Measurements from ENCODE around the gene FAM118A.
A peak's percentile ranks its signal among the peaks of the same experiment; 100 is the strongest.
"Not testable (repeated sequence)": the region's sequence is repeated elsewhere in the genome, so short reads cannot be mapped to it uniquely, and the experiment has no call there.

Gene FAM118A

DNA sequence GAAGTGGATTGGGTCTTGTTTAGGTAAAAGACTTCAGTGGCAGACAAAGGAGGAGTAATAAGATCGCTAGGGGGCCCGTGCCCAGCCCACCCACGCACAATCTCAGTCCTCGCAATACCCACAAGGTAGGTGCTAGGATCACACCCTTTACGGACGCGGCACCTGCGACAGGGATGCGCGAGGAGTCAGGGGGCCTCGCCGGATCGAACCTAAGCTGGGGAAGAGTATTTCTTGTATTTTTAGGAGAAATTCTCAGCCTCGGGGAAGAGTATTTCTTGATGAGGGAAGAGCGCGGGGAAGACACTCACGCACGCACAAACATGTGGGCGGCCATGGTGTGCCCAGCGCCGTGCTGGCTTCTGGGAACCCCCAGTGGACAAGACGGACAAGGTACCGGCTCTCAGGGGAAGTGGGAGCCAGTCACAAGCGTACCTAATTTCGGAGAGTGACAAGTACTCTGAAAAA, 745 bp upstream of the FAM118A start:
- no peak for DNase-seq (ENCODE audit: low read depth in 2 of 2)

DNA sequence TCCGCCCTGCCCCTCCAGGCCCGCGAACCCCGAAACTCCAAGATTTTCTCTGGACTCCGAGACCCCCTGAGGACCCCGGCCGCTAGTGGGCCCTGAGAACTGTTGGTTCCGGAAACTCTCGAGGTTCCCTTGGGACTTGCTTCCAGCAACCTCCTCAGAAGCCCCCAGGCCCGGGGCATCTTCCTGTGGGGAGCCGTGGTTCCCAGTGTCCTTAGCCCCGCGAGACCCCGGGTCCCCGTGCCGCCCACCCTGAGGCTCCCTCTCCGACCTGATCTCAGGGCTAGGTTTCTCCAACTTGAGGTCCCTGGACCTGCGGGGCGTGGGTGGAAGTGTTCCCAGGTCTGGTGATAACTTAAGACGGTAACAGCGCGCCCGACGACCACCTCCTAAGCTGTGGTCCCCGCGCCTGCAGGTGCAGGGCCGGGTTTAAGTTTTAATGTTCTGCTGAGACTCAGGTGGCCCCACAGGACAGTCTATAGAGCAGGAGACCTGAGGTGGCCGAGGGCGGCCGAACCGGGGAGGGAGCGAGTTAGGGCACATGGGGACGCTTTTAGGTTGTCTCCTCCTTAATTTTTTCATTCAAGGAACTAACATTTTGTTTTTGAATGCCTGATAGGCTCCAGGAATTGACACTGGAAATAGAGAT, 720 bp downstream of the FAM118A start:
- no peak for DNase-seq (ENCODE audit: low read depth in 2 of 2)

DNA sequence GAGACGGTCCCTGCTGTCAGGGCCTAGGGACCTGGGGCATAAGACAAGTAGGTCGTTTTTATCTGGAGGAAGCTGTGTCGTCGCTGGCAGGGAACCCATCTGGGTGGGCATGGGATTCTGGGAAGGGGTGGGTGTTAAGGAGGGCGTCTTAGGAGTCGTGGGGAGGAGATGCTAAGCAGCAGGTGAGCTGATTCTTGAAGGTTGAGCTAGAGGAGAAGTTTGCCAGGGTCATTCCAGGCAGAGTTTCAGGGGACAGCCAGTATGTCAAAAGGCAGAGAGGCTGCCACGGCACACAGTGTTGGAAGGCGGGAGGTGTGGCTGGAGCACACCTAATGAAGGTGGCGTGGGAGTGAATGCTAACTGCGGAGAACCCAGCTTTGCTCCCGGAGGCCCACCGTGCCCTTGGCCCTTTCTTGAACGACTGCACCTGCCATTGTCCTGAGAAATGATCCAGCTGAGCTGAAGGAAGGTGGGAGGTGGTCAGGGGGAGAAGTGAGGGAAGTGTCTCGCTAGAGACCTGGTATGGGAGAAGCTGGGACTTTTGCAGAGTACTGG, 1.3 kb downstream of the FAM118A start:
- no peak for DNase-seq (ENCODE audit: low read depth in 2 of 2)

DNA sequence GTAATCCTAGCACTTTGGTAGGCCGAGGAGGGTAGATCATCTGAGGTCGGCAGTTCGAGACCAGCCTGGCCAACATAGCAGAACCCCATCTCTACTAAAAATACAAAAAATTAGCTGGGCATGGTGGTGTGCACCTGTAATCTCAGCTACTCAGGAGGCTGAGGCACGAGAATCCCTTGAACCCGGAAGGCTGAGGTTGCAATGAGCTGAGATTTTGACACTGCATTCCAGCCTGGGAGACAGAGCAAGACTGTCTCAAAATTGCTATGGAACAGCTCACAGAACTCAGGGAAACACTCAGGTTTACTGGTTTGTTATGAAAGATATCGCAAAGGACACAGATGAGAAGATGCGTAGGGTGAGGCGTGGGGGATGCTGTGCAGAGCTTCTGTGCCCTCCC, 2.7 kb downstream of the FAM118A start:
- DNase-seq (ENCODE audit: low read depth in 2 of 2) = no peak

DNA sequence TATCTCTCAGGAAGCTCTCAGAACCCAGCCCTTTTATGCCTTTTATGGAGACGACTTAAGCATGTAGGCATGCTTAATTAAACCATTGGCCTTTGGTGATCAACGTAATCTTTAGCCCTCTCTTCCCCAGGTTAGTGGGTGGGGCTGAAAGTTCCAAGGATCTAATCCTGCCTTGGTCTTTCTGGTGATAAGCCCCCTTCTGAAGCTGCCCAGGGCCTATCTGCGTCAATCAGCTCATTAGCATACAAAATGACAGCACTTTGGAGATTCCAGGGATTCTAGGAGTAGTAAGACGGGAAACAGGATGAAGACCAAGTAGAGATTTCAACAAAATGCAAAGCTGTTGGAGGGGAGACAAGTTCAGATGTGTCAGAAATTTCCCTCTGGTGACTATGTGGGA, 3.1 kb downstream of the FAM118A start:
- DNase-seq (ENCODE audit: low read depth in 2 of 2) = no peak

DNA sequence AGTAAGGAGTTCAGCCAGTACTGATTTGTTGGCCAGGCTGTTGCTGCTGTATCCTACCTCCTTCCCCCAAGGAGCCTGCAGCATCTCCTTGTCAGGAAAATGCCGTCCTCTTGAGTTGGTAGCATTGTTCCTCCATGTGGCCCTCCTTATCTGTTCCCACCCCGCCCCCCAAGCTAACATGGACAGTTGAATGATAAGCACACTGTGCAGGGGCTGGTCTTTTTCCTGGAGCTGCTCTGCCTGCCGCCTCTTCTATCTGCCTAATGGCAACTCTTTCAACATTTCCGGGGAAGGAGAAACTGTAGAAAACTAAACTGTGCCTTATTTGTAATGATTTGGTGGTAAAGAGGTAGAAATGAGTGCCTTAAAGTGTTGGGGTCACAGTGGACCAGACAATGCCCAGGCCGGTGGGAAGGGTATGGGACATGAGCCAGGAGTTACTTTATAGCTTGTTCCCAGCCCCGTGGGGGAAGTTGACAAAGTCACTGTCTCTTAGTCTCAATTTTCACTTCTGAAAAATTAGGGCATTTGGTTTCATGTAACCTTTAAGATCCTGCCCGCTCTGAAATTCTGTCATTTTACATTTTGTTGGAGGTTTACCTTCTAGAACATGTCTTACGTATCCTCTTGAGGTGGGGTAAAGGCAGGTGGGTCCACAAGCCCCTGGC, 4.5 kb downstream of the FAM118A start:
- no peak for DNase-seq (ENCODE audit: low read depth in 2 of 2)

- no peak for DNase-seq (ENCODE audit: low read depth in 2 of 2)
Measured at GRCh38 chr22:45314786-45315185, 5.1 kb downstream of the FAM118A start.

DNA sequence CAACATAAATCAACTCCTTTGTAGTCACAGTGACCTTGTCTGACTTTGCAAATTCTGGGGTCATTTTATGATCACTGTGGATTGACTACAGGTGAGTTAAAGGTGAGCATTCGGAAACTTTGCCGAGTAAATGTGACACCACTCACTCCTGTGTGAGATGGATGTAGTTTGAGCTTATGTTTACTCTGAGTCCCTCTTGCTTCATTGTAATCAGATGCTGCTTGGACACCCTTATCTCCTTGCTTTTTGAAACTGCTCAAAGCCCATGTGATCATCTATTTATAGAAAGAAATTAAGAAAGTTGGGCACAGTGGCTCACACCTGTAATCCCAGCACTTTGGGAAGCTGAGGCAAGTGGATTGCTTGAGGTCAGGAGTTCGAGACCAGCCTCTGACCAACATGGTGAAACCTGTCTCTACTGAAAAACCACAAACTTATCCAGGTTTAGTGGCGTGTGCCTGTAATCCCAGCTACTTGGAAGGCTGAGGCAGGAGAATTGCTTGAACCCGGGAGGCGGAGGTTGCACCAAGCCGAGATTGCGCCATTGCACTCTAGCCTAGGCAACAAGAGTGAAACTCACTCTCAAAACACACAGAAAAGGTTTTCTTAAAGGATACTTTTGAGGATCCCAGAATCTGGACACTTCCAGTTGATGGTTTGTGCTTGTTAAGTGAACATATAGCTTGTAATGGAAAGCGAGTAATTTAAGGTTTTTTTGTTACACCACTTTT, 7.2 kb downstream of the FAM118A start:
- no peak for DNase-seq (ENCODE audit: low read depth in 2 of 2)

DNA sequence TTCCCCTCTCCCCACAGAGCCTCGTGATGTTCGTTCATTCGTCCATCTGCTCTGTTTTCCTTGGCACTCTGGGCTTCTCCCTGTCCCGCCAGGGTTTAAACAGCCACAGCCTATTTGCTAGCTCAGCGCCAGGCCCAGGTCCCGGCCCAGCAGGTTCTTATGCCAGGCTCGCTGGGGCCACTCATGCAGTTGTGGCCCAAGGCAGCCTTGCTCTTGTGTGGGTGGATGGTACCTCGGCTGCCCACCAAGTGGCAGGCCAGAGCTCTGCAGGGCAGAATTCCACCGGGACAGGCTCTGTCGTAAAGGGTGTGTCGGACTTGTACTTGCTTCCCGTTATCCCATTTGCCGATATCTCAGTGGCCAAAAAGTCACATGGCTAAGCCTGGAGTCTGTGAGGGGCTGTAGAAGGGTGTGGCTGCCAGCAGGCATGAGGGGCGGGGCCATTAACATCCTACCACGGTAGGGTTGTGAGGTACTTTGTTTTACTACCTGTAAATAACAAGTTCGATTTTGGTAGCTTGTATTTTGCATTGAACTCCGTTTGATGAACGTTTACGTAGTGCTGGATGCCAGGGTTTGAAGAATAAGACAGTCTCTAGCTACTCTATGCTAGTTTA, 7.9 kb downstream of the FAM118A start:
- no peak for DNase-seq (ENCODE audit: low read depth in 2 of 2)

DNA sequence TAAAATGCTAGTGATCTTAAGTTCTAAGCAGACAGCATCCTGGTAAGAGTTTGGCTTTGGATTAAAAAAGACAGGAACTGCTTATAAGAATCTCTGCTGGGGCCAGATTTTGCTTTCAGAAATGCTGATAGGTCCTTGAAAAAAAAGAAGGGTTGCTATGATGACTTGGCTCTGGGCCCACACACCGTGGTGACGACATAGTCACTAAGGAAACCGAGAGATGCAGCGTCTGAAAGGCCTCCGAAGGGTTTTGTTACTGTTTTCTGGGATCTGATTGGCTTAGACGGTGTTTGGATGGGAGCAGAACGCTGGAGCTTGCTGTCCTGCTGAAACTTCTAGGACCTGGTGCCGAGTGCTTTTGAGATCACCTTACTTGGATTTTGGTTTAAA, 8.4 kb downstream of the FAM118A start:
- DNase-seq (ENCODE audit: low read depth in 2 of 2) = peak; percentile 74 to 79

DNA sequence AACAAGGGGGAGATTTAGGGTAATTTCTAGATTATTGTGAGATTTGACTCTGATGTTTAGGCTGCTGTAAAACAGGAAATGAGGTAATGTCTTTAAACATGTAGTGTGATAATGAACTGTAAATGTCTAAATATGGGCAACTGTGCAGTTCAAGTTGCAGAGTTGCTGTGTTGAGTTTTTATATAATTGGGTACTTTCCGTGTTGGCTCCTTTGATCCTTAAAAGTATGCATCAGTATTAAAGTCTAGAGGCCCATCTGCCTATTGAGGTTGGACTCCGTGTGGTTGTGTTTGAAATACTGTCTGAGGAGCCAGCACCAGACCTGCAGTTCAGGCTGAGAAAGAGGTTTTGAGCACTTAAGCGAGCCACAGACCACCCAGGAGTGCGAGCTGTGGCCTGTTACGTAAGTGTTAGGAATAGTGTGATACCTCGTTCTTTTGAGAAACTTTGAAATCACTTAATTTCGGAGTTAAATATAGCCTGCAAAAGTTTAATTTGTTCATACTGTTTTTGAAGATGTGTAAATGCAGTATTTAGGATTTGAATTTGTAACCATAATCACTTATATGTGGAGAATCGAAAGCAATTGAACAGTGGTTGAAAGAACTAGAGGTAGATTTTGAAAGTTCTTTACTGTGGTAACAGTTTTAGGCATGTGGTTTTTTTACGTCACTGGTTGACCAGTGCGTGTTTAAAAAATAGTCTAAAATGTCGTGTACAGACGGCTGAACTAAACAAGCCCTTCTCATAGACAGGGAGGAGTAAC, 9.0 kb downstream of the FAM118A start:
- DNase-seq (ENCODE audit: low read depth in 2 of 2) = no peak

GRCh38 chr22:45319324-45319685, 9.6 kb downstream of the FAM118A start:
- DNase-seq (ENCODE audit: low read depth in 2 of 2) = no peak

GRCh38 chr22:45320357-45320976, 10.7 kb downstream of the FAM118A start:
- DNase-seq (ENCODE audit: low read depth in 2 of 2) = no peak

- DNase-seq (ENCODE audit: low read depth in 2 of 2) = no peak
Measured at GRCh38 chr22:45321827-45322226, 12.1 kb downstream of the FAM118A start.

DNA sequence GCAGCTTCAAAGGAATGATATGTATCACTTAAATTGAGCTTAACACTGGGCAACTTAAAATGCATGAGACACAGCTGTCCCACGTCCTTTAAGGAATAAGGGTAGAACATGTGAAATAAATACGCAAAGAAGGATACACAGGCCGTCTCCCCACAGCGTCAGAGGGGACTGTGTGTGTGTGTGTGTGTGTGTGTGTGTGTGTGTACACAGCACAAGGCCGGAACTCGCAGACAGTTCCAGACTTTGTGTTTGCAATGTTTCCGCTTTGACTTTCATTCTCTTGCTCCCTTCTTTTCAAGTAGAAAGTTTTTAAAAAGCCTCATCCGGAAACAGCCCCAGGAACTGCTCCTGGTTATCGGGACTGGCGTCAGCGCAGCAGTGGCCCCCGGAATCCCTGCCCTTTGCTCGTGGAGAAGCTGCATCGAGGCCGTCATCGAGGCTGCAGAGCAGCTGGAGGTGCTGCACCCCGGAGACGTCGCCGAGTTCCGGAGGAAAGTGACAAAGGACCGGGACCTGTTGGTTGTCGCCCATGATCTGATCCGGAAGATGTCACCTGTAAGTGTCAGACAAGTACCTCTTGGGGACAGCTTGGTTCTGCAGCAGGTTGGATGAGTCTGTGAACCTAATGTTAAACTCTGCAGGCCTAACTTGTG, 13.3 kb downstream of the FAM118A start:
- no peak for DNase-seq (ENCODE audit: low read depth in 2 of 2)

- DNase-seq (ENCODE audit: low read depth in 2 of 2) = no peak
Measured at GRCh38 chr22:45323695-45324094, 14.0 kb downstream of the FAM118A start.

DNA sequence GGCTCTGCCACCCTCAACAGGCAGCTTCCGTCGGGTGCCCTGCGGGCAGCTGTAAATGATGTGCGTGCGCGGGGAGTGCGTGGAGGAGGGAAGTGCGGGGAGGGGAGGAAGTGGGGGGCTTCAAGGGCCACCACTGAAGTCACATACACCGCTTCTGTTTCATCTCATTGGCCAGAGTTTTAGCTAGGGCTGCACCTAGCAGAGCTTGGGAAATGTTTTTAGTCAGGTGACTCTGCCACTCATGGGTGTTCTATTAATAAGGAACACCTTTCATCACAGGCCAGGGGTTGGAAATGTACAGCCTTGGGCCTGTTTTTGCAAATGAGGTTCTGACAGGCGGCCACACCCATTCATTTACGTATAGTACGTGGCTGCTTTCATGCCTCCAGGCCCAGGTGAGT, 14.6 kb downstream of the FAM118A start:
- no peak for DNase-seq (ENCODE audit: low read depth in 2 of 2)

DNA sequence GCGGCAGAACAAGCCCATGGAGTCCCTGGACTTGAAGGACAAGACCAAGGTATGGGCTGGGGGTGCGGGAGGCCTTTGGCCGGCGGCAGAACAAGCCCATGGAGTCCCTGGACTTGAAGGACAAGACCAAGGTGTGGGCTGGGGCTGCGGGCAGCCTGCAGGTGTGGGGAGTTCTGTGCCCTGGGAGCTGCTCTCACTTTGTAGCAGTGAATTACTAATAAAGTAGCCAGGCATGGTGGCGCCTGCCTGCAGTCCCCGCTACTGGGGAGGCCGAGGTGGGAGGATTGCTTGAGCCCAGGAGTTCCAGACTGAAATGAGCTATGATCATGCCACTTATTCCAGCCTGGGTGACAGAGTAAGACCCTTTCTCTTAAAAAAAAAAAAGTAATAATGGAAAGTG, 18.5 kb downstream of the FAM118A start:
- not testable (repeated sequence) for DNase-seq (ENCODE audit: low read depth in 2 of 2)

- DNase-seq (ENCODE audit: low read depth in 2 of 2) = no peak
Measured at GRCh38 chr22:45328822-45329529, 19.2 kb downstream of the FAM118A start.

DNA sequence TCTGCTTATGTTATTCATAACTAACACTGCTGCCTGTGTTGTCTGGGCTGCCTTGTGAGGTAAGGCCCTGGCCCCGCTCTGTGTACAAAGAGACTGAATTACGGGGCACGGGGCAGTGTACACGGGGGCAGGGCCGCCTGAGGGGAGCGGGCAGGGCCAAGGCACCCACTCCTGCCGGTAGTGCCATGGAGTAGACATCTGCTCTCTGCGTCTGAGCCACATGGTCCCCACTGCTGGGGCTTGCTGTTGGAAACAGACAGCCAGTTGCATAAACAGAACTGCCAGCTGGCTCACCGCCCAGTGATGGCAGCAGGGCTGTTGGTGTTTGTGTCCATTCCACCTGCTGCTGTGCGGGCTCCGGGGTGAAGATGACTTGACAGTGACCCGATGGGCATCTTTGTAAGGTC, 19.8 kb downstream of the FAM118A start:
- DNase-seq (ENCODE audit: low read depth in 2 of 2) = no peak
